Measurements from ENCODE around the gene AMMECR1L. TPM values are rescaled to one million over a fixed set of nuclear protein-coding genes. Genes with fewer than 3 reads are reported as not detected.
"Not testable (repeated sequence)": the region's sequence is repeated elsewhere in the genome, so short reads cannot be mapped to it uniquely, and the experiment has no call there.

AMMECR1L gene
- total RNA-seq, 1 experiment from 2014 or later, result 26.0 TPM

GRCh38 chr2:127818794-127819425, 66.8 kb downstream of the AMMECR1L start:
- CTCF ChIA-PET, result no interaction called here
- no peaks in the 10 kb centered on the region for H3K36me3 ChIP-seq (ENCODE audit: insufficient read depth, low read length, poor library complexity, severe bottlenecking)
- intact Hi-C loops (cut with micrococcal nuclease; ENCODE audit: unreplicated experiment), result no loop called here
- no peak for DNase-seq (ENCODE audit: low spot score)
- H3K4me3 ChIP-seq (ENCODE audit: low read depth, low read length, poor library complexity, severe bottlenecking), result no peak overlapping the region
- peaks cover 23% of the 10 kb centered on the region for H3K9me3 ChIP-seq (ENCODE audit: low read depth, low read length, poor library complexity, severe bottlenecking)
- peaks cover 4% of the 10 kb centered on the region for H3K27me3 ChIP-seq (replicated peaks; ENCODE audit: insufficient read depth, low read depth, low read length, poor library complexity)
- no peak overlapping the region for H3K27ac ChIP-seq (ENCODE audit: low read depth, low read length, poor library complexity, severe bottlenecking)
- POLR2A ChIA-PET (ENCODE audit: low non-redundant PET), result no interaction called here
- no TSS peak for BruUV-seq (replicated peaks)
- no peaks in the 10 kb centered on the region for H3K4me1 ChIP-seq (ENCODE audit: insufficient read depth, low read length, poor library complexity, severe bottlenecking)
- TF ChIP-seq CTCF (conservative IDR thresholded peaks at IDR 0.05; ENCODE audit: low read depth, low read length) (no peak), EZH2 (IDR thresholded peaks at IDR 0.05; ENCODE audit: borderline replicate concordance, low read depth, low read length, poor library complexity, severe bottlenecking) (no peak)

- no peak overlapping the region for H3K4me3 ChIP-seq (ENCODE audit: low read depth, low read length, poor library complexity, severe bottlenecking)
- BruUV-seq (replicated peaks), result no TSS peak
- ChIA-PET CTCF (interaction anchor here (0.6 kb wide), 1 partner anchor 18 kb away, joined by 4 read pairs; no protein-coding TSS in a partner anchor), POLR2A (ENCODE audit: low non-redundant PET) (no interaction called here)
- H3K9me3 ChIP-seq (ENCODE audit: low read depth, low read length, poor library complexity, severe bottlenecking), result peaks cover 23% of the 10 kb centered on the region
- H3K4me1 ChIP-seq (ENCODE audit: insufficient read depth, low read length, poor library complexity, severe bottlenecking), result no peaks in the 10 kb centered on the region
- intact Hi-C loops (cut with micrococcal nuclease; ENCODE audit: unreplicated experiment), result no loop called here
- H3K27ac ChIP-seq (ENCODE audit: low read depth, low read length, poor library complexity, severe bottlenecking), result no peak overlapping the region
- no peak for DNase-seq (ENCODE audit: low spot score)
- peaks cover 4% of the 10 kb centered on the region for H3K27me3 ChIP-seq (replicated peaks; ENCODE audit: insufficient read depth, low read depth, low read length, poor library complexity)
- TF ChIP-seq EZH2 (IDR thresholded peaks at IDR 0.05; ENCODE audit: borderline replicate concordance, low read depth, low read length, poor library complexity, severe bottlenecking) (no peak), CTCF (conservative IDR thresholded peaks at IDR 0.05; ENCODE audit: low read depth, low read length) (no peak)
- H3K36me3 ChIP-seq (ENCODE audit: insufficient read depth, low read length, poor library complexity, severe bottlenecking), result no peaks in the 10 kb centered on the region
Observed at GRCh38 chr2:127818241-127818640, 67.5 kb downstream of the AMMECR1L start.

GRCh38 chr2:127814677-127815076, 71.1 kb downstream of the AMMECR1L start:
- TF ChIP-seq EZH2 (IDR thresholded peaks at IDR 0.05; ENCODE audit: borderline replicate concordance, low read depth, low read length, poor library complexity, severe bottlenecking) (no peak), CTCF (conservative IDR thresholded peaks at IDR 0.05; ENCODE audit: low read depth, low read length) (no peak)
- Histone ChIP-seq H3K36me3 (ENCODE audit: insufficient read depth, low read length, poor library complexity, severe bottlenecking) (no peaks in the 10 kb centered on the region), H3K4me1 (ENCODE audit: insufficient read depth, low read length, poor library complexity, severe bottlenecking) (peaks cover 5% of the 10 kb centered on the region), H3K9me3 (ENCODE audit: low read depth, low read length, poor library complexity, severe bottlenecking) (peaks cover 6% of the 10 kb centered on the region), H3K4me3 (ENCODE audit: low read depth, low read length, poor library complexity, severe bottlenecking) (no peak overlapping the region), H3K27me3 (replicated peaks; ENCODE audit: insufficient read depth, low read depth, low read length, poor library complexity) (peaks cover 4% of the 10 kb centered on the region), H3K27ac (ENCODE audit: low read depth, low read length, poor library complexity, severe bottlenecking) (no peak overlapping the region)
- ChIA-PET POLR2A (ENCODE audit: low non-redundant PET) (no interaction called here), CTCF (no interaction called here)
- intact Hi-C loops (cut with micrococcal nuclease; ENCODE audit: unreplicated experiment), result loop anchor here (5.0 kb wide), 1 partner anchor 112 kb away; the partner anchor contains the start of gene SFT2D3
- DNase-seq (ENCODE audit: low spot score), result no peak
- BruUV-seq (replicated peaks), result no TSS peak

- H3K27ac ChIP-seq (ENCODE audit: low read depth, low read length, poor library complexity, severe bottlenecking); H3K4me3 ChIP-seq (ENCODE audit: low read depth, low read length, poor library complexity, severe bottlenecking); H3K9me3 ChIP-seq (ENCODE audit: low read depth, low read length, poor library complexity, severe bottlenecking); DNase-seq (ENCODE audit: low spot score); H3K27me3 ChIP-seq (replicated peaks; ENCODE audit: insufficient read depth, low read depth, low read length, poor library complexity); BruUV-seq (replicated peaks); POLR2A ChIA-PET (ENCODE audit: low non-redundant PET); H3K36me3 ChIP-seq (ENCODE audit: insufficient read depth, low read length, poor library complexity, severe bottlenecking); CTCF ChIA-PET: not testable (repeated sequence)
- peaks cover 13% of the 10 kb centered on the region for H3K4me1 ChIP-seq (ENCODE audit: insufficient read depth, low read length, poor library complexity, severe bottlenecking)
- intact Hi-C loops (cut with micrococcal nuclease; ENCODE audit: unreplicated experiment), result loop anchor here (5.0 kb wide), 1 partner anchor 110 kb away; the partner anchor contains the start of gene SFT2D3
Observed at GRCh38 chr2:127812441-127812840, 73.3 kb downstream of the AMMECR1L start.
